A673 (cell line): Measurements from ENCODE around the gene SMIM1. TPM values are rescaled to one million over a fixed set of nuclear protein-coding genes. Genes with fewer than 3 reads are reported as not detected.

Source experiments
- BruUV-seq: library from RNA; stranded (reverse); fragments of 400-500 nt; replicated peaks from 2 replicates; lab custom pipeline; 2021; lab: Mats Ljungman, UMichigan
- CTCF ChIA-PET: fragments of 300-600 bp; sonication (Branson Sonifier 250); formaldehyde crosslinking; loops from one replicate; lab custom pipeline; 2022; ENCODE audit warnings: antibody characterized with exemption; lab: Charles Lee
- POLR2A ChIA-PET: fragments of 300-600 bp; sonication (Branson Sonifier 250); formaldehyde crosslinking; loops from one replicate; lab custom pipeline; 2022; ENCODE audit warnings: antibody characterized with exemption; ENCODE audit not compliant: low non-redundant PET; lab: Charles Lee
- DNase-seq: peaks from one replicate; pipeline ENCODE4 v3.0.0-alpha.2; 2015; ENCODE audit warnings: low spot score
- H3K27ac ChIP-seq: fragments of 200-600 bp; sonication (generic); 2 replicates; pipeline ENCODE4 v1.5.1; 2016; ENCODE audit warnings: mixed run types, low read depth, mild to moderate bottlenecking, mixed read lengths, antibody characterized with exemption, low read length; ENCODE audit not compliant: poor library complexity, severe bottlenecking
- H3K27me3 ChIP-seq: fragments of 200-600 bp; sonication (generic); replicated peaks from 2 replicates; pipeline ENCODE4 v1.6.1; 2017; ENCODE audit warnings: mixed run types, low read depth, mild to moderate bottlenecking, mixed read lengths, antibody characterized with exemption, low read length; ENCODE audit not compliant: insufficient read depth, poor library complexity
- H3K36me3 ChIP-seq: fragments of 200-600 bp; sonication (generic); 2 replicates; pipeline ENCODE4 v1.6.1; 2016; ENCODE audit warnings: mixed run types, mild to moderate bottlenecking, mixed read lengths, antibody characterized with exemption, low read length; ENCODE audit not compliant: insufficient read depth, poor library complexity, severe bottlenecking
- H3K4me1 ChIP-seq: fragments of 200-600 bp; sonication (generic); 2 replicates; pipeline ENCODE4 v1.6.1; 2017; ENCODE audit warnings: mixed run types, mild to moderate bottlenecking, mixed read lengths, antibody characterized with exemption, low read length; ENCODE audit not compliant: insufficient read depth, poor library complexity, severe bottlenecking
- H3K4me3 ChIP-seq: fragments of 200-600 bp; sonication (generic); 2 replicates; pipeline ENCODE4 v1.5.1; 2016; ENCODE audit warnings: low read depth, mixed run types, mild to moderate bottlenecking, mixed read lengths, low read length; ENCODE audit not compliant: poor library complexity, severe bottlenecking
- H3K9me3 ChIP-seq: fragments of 200-600 bp; sonication (generic); 2 replicates; pipeline ENCODE4 v1.6.1; 2016; ENCODE audit warnings: mixed run types, low read depth, mild to moderate bottlenecking, mixed read lengths, antibody characterized with exemption, low read length; ENCODE audit not compliant: poor library complexity, severe bottlenecking
- CTCF ChIP-seq: fragments of 300-800, 200-600 bp; sonication (generic); conservative IDR thresholded peaks from 2 replicates; pipeline ENCODE4 v1.5.1; 2017; ENCODE audit warnings: low read depth, mild to moderate bottlenecking, antibody characterized with exemption, low read length, moderate library complexity, mixed read lengths
- EZH2 ChIP-seq: fragments of 200-600 bp; sonication (generic); IDR thresholded peaks from 2 replicates; pipeline ENCODE4 v1.6.1; 2017; ENCODE audit warnings: borderline replicate concordance, low read depth, mild to moderate bottlenecking, mixed read lengths, antibody characterized with exemption, low read length; ENCODE audit not compliant: poor library complexity, severe bottlenecking
- intact Hi-C: fragments of 100-400 bp; cut with micrococcal nuclease; formaldehyde crosslinking; loops from one replicate; pipeline ENCODE4 v1.10.0; 2022; ENCODE audit not compliant: unreplicated experiment
- total RNA-seq: library from RNA; stranded (reverse); gene quantifications from 2 replicates; pipeline ENCODE4 v1.2.3, GENCODE V29; 2021

The SMIM1 gene
- total RNA-seq, 1 experiment from 2014 or later = 1.5 TPM

GRCh38 chr1:3825356-3825755 is 52.8 kb downstream of the SMIM1 start:
- Histone ChIP-seq H3K27ac (no peak overlapping the region), H3K4me1 (no peaks in the 10 kb centered on the region), H3K36me3 (peaks cover 4% of the 10 kb centered on the region), H3K9me3 (no peaks in the 10 kb centered on the region), H3K27me3 (no peaks in the 10 kb centered on the region), H3K4me3 (no peak overlapping the region)
- POLR2A ChIA-PET = no interaction called here
- intact Hi-C loops = no loop called here
- CTCF ChIA-PET = no interaction called here
- DNase-seq = no peak
- no peak for TF ChIP-seq EZH2
- TF ChIP-seq CTCF = no peak
- BruUV-seq = no TSS peak

Other genes starting within 250 kb of the SMIM1 start
- gene MEGF6, start 161.2 kb upstream of the SMIM1 start, total RNA-seq = 2.8 and 7.8 TPM in 2 replicates
- gene TPRG1L, start 147.7 kb upstream of the SMIM1 start, total RNA-seq = 13.4 and 13.7 TPM in 2 replicates
- 41.2 and 41.8 TPM in 2 replicates for gene WRAP73, start 122.6 kb upstream of the SMIM1 start, total RNA-seq
- 10.0 and 12.3 TPM in 2 replicates for gene TP73, start 120.2 kb upstream of the SMIM1 start, total RNA-seq
- not detected in 2 replicates for gene CCDC27, start 20.3 kb upstream of the SMIM1 start, total RNA-seq
- gene LRRC47, start 23.7 kb downstream of the SMIM1 start, total RNA-seq = 69.8 and 86.7 TPM in 2 replicates
- 47.9 and 50.8 TPM in 2 replicates for gene CEP104, start 84.5 kb downstream of the SMIM1 start, total RNA-seq
- gene DFFB, start 84.7 kb downstream of the SMIM1 start, total RNA-seq = 8.9 and 9.2 TPM in 2 replicates
- 36.2 and 38.9 TPM in 2 replicates for gene C1orf174, start 127.5 kb downstream of the SMIM1 start, total RNA-seq